Measurements from ENCODE around the gene HOXA5. TPM values are rescaled to one million over a fixed set of nuclear protein-coding genes. Genes with fewer than 3 reads are reported as not detected.

Gene HOXA5
- total RNA-seq, 1 donor from 2014 or later = not detected

DNA sequence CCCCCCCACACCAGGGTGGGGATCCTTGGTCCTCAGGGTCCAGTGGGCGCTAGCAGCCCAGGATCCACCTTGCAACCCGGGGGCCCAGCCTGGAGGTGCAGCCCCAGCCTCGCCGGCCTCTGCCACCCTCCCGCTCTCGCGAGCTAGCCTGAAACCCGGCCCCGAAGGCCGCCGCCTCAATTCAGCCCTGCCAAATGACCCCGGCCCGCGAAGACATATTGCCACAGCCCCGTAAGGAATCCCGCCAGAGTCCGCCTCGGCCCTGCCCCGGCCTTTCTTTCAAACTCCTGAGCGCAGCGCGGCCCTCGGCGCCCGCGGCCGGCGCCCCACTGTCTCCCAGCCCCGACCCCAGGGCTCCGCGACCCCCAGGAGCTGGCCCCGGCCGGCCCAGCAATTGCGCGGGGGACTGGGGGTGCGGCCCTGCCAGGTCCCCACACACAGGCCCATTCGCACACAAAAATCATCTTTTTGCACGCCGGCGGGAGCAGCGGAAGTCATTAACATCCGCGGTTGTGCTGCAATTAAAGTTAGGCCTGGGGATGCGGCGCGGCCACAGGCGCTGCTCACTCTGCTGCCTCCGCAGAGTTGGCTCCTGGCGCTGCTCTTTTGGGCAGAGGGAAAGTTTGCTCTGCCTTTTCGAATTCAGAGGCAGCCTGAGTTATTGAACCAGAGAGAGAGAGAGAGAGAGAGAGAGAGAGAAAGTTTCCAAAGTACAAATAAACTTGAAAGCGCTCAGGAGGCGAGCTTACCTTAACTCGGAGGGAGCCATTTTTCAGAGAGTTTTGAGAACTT lies 4.0 kb downstream of the HOXA5 start:
- DNase-seq (ENCODE audit: low spot score) = no peak
- Mint-ChIP-seq H3K9me3 (ENCODE audit: low read depth) (no peaks in the 10 kb centered on the region), H3K27ac (ENCODE audit: unreplicated experiment) (no peak overlapping the region), H3K27me3 (ENCODE audit: low read depth) (peaks cover 88% of the 10 kb centered on the region), H3K4me1 (ENCODE audit: low read depth) (peaks cover 10% of the 10 kb centered on the region), H3K4me3 (ENCODE audit: unreplicated experiment) (no peak overlapping the region), H3K36me3 (ENCODE audit: low read depth) (peaks cover 1% of the 10 kb centered on the region)
- TF ChIP-seq, protein P1, sequence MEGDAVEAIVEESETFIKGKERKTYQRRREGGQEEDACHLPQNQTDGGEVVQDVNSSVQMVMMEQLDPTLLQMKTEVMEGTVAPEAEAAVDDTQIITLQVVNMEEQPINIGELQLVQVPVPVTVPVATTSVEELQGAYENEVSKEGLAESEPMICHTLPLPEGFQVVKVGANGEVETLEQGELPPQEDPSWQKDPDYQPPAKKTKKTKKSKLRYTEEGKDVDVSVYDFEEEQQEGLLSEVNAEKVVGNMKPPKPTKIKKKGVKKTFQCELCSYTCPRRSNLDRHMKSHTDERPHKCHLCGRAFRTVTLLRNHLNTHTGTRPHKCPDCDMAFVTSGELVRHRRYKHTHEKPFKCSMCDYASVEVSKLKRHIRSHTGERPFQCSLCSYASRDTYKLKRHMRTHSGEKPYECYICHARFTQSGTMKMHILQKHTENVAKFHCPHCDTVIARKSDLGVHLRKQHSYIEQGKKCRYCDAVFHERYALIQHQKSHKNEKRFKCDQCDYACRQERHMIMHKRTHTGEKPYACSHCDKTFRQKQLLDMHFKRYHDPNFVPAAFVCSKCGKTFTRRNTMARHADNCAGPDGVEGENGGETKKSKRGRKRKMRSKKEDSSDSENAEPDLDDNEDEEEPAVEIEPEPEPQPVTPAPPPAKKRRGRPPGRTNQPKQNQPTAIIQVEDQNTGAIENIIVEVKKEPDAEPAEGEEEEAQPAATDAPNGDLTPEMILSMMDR (IDR thresholded peaks at IDR 0.05) = no peak

DNA sequence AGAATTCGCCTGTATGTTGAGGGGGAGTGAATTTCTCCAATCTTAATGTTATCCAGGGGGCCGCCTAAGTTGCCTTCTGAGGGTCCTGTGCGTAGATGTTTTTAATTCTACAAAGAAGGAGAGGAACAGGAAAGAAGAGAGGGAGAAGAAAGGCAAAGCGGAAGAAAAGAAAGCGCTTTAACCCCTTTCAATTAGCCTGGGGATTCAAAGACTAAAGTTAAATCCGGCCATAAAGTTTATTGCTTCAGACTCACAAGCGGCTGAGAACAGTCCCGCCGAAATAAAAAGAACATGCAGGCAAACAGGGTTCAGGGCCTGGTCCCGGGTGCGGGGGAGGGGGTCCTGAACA lies 4.5 kb downstream of the HOXA5 start:
- Mint-ChIP-seq H3K27me3 (ENCODE audit: low read depth) (peaks cover 88% of the 10 kb centered on the region), H3K36me3 (ENCODE audit: low read depth) (peaks cover 1% of the 10 kb centered on the region), H3K9me3 (ENCODE audit: low read depth) (no peaks in the 10 kb centered on the region), H3K27ac (ENCODE audit: unreplicated experiment) (no peak overlapping the region), H3K4me3 (ENCODE audit: unreplicated experiment) (no peak overlapping the region), H3K4me1 (ENCODE audit: low read depth) (peaks cover 10% of the 10 kb centered on the region)
- no peak for DNase-seq (ENCODE audit: low spot score)
- TF ChIP-seq, protein P1 (IDR thresholded peaks at IDR 0.05) = no peak

DNA sequence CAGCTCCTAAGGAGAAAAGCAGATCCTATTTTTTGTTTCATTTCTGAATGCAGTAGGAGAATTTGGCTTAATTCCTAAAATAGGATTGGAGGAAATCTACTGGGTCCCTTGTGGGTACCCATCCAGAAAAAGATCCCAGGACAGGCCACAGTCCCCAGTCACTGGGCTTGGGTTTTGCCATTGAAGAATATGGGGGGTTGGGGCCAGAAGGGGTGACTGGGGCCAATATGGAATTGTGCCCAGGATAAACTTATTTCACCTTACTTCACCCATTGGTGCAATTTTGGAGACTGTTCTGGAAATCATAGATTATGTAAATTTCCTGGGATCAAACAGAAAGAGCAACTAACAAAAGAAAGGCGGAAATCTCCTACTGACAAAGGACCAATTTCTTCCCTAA lies 5.0 kb downstream of the HOXA5 start:
- Mint-ChIP-seq H3K27me3 (ENCODE audit: low read depth) (peaks cover 89% of the 10 kb centered on the region), H3K36me3 (ENCODE audit: low read depth) (peaks cover 1% of the 10 kb centered on the region), H3K4me3 (ENCODE audit: unreplicated experiment) (no peak overlapping the region), H3K27ac (ENCODE audit: unreplicated experiment) (no peak overlapping the region), H3K9me3 (ENCODE audit: low read depth) (no peaks in the 10 kb centered on the region), H3K4me1 (ENCODE audit: low read depth) (peaks cover 8% of the 10 kb centered on the region)
- TF ChIP-seq, protein P1 (IDR thresholded peaks at IDR 0.05) = no peak
- DNase-seq (ENCODE audit: low spot score) = no peak

GRCh38 chr7:27137640-27138315 lies 5.7 kb downstream of the HOXA5 start:
- peaks cover 1% of the 10 kb centered on the region for H3K36me3 Mint-ChIP-seq (ENCODE audit: low read depth)
- no peak for DNase-seq (ENCODE audit: low spot score)
- H3K4me1 Mint-ChIP-seq (ENCODE audit: low read depth) = peaks cover 5% of the 10 kb centered on the region
- H3K27ac Mint-ChIP-seq (ENCODE audit: unreplicated experiment) = no peak overlapping the region
- H3K27me3 Mint-ChIP-seq (ENCODE audit: low read depth) = peaks cover 92% of the 10 kb centered on the region
- H3K9me3 Mint-ChIP-seq (ENCODE audit: low read depth) = no peaks in the 10 kb centered on the region
- TF ChIP-seq, protein P1 (IDR thresholded peaks at IDR 0.05) = no peak
- no peak overlapping the region for H3K4me3 Mint-ChIP-seq (ENCODE audit: unreplicated experiment)

- TF ChIP-seq, protein P1 (IDR thresholded peaks at IDR 0.05) = no peak
- no peak for DNase-seq (ENCODE audit: low spot score)
- Mint-ChIP-seq H3K4me1 (ENCODE audit: low read depth) (no peaks in the 10 kb centered on the region), H3K27me3 (ENCODE audit: low read depth) (peaks cover 82% of the 10 kb centered on the region), H3K4me3 (ENCODE audit: unreplicated experiment) (no peak overlapping the region), H3K36me3 (ENCODE audit: low read depth) (no peaks in the 10 kb centered on the region), H3K27ac (ENCODE audit: unreplicated experiment) (no peak overlapping the region), H3K9me3 (ENCODE audit: low read depth) (no peaks in the 10 kb centered on the region)
Observed at GRCh38 chr7:27134392-27134791, 9.1 kb downstream of the HOXA5 start.
